ENCODE results near the gene SPAG6.

DNA sequence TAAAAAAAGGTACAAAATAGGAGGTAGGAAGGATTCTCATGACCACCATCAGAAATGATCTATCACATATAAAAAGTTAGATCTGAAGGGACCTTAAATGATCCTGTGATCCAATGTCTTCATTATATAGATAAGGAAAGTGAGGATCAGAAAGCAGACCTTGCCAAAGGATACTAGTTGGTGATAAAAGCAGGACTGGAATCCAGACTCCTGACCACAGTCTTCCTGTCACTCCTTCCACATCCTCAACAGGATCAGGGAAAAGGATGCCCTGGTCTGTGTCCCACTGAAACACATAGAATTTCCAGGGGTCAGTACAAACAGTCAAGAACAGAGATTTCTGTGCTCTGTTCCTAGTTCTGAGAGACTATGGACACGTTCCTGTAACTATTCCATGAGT lies 97.2 kb downstream of the SPAG6 start:
- TF ChIP-seq, protein P1, sequence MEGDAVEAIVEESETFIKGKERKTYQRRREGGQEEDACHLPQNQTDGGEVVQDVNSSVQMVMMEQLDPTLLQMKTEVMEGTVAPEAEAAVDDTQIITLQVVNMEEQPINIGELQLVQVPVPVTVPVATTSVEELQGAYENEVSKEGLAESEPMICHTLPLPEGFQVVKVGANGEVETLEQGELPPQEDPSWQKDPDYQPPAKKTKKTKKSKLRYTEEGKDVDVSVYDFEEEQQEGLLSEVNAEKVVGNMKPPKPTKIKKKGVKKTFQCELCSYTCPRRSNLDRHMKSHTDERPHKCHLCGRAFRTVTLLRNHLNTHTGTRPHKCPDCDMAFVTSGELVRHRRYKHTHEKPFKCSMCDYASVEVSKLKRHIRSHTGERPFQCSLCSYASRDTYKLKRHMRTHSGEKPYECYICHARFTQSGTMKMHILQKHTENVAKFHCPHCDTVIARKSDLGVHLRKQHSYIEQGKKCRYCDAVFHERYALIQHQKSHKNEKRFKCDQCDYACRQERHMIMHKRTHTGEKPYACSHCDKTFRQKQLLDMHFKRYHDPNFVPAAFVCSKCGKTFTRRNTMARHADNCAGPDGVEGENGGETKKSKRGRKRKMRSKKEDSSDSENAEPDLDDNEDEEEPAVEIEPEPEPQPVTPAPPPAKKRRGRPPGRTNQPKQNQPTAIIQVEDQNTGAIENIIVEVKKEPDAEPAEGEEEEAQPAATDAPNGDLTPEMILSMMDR (IDR thresholded peaks at IDR 0.05; ENCODE audit: insufficient read depth, low read length) = no peak
- TF ChIP-seq GABPA (IDR thresholded peaks at IDR 0.05; ENCODE audit: low read depth) (no peak), SPI1 (IDR thresholded peaks at IDR 0.05; ENCODE audit: borderline replicate concordance, low read depth) (no peak), POLR2AphosphoS5 (IDR thresholded peaks at IDR 0.05; ENCODE audit: low read depth) (no peak)
- TF ChIP-seq, protein P2, sequence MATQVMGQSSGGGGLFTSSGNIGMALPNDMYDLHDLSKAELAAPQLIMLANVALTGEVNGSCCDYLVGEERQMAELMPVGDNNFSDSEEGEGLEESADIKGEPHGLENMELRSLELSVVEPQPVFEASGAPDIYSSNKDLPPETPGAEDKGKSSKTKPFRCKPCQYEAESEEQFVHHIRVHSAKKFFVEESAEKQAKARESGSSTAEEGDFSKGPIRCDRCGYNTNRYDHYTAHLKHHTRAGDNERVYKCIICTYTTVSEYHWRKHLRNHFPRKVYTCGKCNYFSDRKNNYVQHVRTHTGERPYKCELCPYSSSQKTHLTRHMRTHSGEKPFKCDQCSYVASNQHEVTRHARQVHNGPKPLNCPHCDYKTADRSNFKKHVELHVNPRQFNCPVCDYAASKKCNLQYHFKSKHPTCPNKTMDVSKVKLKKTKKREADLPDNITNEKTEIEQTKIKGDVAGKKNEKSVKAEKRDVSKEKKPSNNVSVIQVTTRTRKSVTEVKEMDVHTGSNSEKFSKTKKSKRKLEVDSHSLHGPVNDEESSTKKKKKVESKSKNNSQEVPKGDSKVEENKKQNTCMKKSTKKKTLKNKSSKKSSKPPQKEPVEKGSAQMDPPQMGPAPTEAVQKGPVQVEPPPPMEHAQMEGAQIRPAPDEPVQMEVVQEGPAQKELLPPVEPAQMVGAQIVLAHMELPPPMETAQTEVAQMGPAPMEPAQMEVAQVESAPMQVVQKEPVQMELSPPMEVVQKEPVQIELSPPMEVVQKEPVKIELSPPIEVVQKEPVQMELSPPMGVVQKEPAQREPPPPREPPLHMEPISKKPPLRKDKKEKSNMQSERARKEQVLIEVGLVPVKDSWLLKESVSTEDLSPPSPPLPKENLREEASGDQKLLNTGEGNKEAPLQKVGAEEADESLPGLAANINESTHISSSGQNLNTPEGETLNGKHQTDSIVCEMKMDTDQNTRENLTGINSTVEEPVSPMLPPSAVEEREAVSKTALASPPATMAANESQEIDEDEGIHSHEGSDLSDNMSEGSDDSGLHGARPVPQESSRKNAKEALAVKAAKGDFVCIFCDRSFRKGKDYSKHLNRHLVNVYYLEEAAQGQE (IDR thresholded peaks at IDR 0.05; ENCODE audit: insufficient replicate concordance, low read depth) = no peak

Data from HL-60 (cell line).